Activated naive CD4-positive, alpha-beta T cell treated with anti-CD3 and anti-CD28 coated beads for 36 hours (primary cell): ENCODE results near the gene PTCD2. TPM values are rescaled to one million over a fixed set of nuclear protein-coding genes. Genes with fewer than 3 reads are reported as not detected.

Source experiments
- CTCF ChIA-PET: fragments of 350-600 bp; sonication (Branson Sonifier 250); formaldehyde crosslinking; loops from one replicate; lab custom pipeline; 2021; ENCODE audit warnings: antibody characterized with exemption; lab: Charles Lee
- DNase-seq: peaks from one replicate; pipeline ENCODE4 v3.0.0-alpha.2; 2020
- H3K27ac Mint-ChIP-seq: one replicate; pipeline ENCODE4 v1.8.0; 2021; ENCODE audit warnings: mild to moderate bottlenecking, mixed read lengths
- H3K27me3 Mint-ChIP-seq: one replicate; pipeline ENCODE4 v1.8.0; 2021; ENCODE audit warnings: low read depth, mixed read lengths
- H3K36me3 Mint-ChIP-seq: one replicate; pipeline ENCODE4 v1.8.0; 2021; ENCODE audit warnings: low read depth, mixed read lengths
- H3K4me1 Mint-ChIP-seq: one replicate; pipeline ENCODE4 v1.8.0; 2021; ENCODE audit warnings: low read depth, mixed read lengths
- H3K4me3 Mint-ChIP-seq: one replicate; pipeline ENCODE4 v1.8.0; 2021; ENCODE audit warnings: mild to moderate bottlenecking, moderate library complexity, mixed read lengths
- H3K9me3 Mint-ChIP-seq: one replicate; pipeline ENCODE4 v1.8.0; 2021; ENCODE audit warnings: mixed read lengths
- intact Hi-C: fragments of 100-400 bp; cut with micrococcal nuclease; formaldehyde crosslinking; loops from one replicate; pipeline ENCODE4 v1.15.1; 2023
- total RNA-seq, 2 experiments: library from RNA; stranded (reverse); gene quantifications; one replicate each; pipeline ENCODE4 v1.2.3, GENCODE V29; 2021

The PTCD2 gene
- total RNA-seq, 2 experiments from 2014 or later: 10.1 to 11.6 TPM

DNA sequence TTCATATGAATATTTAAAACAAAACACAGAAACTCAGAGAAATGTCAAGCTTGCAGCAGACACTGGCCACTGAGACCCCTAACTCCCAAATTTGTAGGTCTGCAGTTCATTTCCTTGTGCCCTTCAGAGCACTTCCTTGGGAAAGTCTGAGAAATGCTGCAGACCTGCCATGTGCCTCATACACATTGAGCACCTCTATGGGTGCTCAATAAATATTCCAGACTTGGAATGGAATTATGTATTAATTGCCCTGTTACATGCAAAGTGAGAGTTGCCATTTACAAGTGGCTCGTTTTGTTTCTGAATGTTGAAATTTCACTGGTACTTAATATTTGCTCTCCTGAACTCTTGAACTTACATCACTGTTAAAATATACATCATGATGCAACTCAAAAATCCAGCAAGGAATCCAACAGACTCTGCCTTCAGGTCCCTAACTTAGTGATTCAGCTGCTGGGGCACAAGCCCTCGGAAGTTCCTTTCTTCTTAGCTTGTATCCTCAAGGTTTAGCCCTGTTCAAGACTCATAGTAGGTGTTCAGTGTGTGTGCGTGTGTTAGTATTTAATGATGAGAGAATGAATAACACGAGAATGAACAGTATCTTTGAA is 90.6 kb downstream of the PTCD2 start:
- Mint-ChIP-seq H3K4me3 (no peak overlapping the region), H3K27ac (no peak overlapping the region), H3K27me3 (no peaks in the 10 kb centered on the region), H3K4me1 (no peaks in the 10 kb centered on the region), H3K36me3 (no peaks in the 10 kb centered on the region), H3K9me3 (no peaks in the 10 kb centered on the region)
- DNase-seq: no peak
- intact Hi-C loops: no loop called here
- CTCF ChIA-PET: no interaction called here

DNA sequence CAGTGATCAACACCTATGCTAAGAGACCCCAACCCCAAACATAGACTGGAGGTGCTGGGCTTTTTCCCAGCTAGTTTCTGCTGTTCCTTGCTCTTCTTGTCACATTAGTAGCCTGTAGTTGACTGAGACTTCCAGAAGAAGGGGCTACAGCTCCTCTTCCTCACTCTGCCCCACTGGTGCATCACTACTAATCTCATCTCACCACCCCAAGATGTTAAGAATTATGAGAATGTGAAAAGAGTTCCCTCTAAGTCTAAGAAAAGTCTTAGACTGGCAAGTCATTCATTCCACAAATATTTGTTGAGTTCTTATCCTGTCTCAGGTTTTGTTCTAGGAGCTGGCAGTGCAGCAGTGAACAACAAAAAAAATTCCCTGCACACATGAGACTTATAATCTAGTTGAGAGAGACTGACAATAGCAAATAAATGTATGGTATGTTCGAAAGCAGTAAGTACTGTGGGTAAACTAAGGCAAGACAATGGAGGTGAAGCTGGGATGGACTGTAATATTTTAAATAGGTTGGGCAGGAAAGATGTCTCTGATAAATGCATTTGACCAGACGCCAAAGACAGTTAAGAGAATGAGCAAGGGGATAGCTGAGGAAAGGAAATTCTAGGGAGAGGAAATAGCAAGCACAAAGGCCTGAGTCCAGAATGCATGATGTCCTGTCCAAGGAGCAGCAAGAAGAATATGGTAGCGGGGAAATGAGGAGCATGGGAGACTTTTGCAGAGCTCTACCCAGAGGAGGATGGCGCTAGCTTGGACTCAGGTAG is 92.3 kb downstream of the PTCD2 start:
- intact Hi-C loops: no loop called here
- no peak overlapping the region for H3K27ac Mint-ChIP-seq
- H3K36me3 Mint-ChIP-seq: no peaks in the 10 kb centered on the region
- no peak for DNase-seq
- H3K4me1 Mint-ChIP-seq: no peaks in the 10 kb centered on the region
- H3K9me3 Mint-ChIP-seq: no peaks in the 10 kb centered on the region
- H3K4me3 Mint-ChIP-seq: no peak overlapping the region
- CTCF ChIA-PET: interaction anchor here (0.9 kb wide), 1 partner anchor 20 kb away, joined by 3 read pairs; no protein-coding TSS in a partner anchor
- no peaks in the 10 kb centered on the region for H3K27me3 Mint-ChIP-seq

DNA sequence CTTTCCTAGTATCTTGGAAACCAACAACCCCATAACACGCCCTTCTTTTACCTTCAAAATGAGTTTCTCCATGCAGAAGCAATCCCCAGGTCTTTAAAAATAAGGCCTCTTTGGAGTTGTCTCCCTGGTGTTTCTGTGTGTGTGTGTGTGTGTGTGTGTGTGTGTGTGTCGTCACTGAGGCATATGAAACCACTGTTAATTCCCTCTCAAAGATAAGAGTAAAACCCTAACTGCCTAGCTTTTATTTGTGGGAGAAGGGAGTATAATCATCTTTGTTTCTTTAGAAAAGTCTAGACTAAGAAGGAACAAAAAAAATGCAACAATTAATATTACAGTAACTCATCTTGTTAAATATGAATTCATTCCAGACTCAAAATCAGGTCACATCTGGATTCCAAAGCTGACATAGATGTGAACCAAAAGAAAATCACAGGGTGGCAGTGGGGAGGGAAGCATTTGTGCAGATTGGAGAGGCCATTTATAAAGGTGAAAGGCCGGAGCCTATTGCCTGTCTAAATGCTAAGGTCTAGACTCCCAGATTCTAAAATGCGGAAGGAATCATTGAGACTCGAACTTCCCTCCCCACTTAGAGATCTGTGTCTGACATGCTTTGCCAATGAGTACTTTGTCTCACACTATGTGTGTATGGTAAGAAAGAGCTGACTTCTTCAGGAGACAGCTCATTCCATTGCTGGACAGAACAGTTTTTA is 95.6 kb downstream of the PTCD2 start:
- intact Hi-C loops: no loop called here
- CTCF ChIA-PET: no interaction called here
- H3K9me3 Mint-ChIP-seq: no peaks in the 10 kb centered on the region
- H3K4me3 Mint-ChIP-seq: no peak overlapping the region
- H3K36me3 Mint-ChIP-seq: no peaks in the 10 kb centered on the region
- no peaks in the 10 kb centered on the region for H3K27me3 Mint-ChIP-seq
- no peak overlapping the region for H3K27ac Mint-ChIP-seq
- DNase-seq: no peak
- H3K4me1 Mint-ChIP-seq: no peaks in the 10 kb centered on the region

GRCh38 chr5:72417333-72418062 is 97.3 kb downstream of the PTCD2 start:
- H3K4me3 Mint-ChIP-seq: no peak overlapping the region
- intact Hi-C loops: no loop called here
- no peak overlapping the region for H3K27ac Mint-ChIP-seq
- no peaks in the 10 kb centered on the region for H3K36me3 Mint-ChIP-seq
- H3K4me1 Mint-ChIP-seq: no peaks in the 10 kb centered on the region
- no peaks in the 10 kb centered on the region for H3K27me3 Mint-ChIP-seq
- CTCF ChIA-PET: no interaction called here
- DNase-seq: no peak
- H3K9me3 Mint-ChIP-seq: no peaks in the 10 kb centered on the region

Other genes with a start within 250 kb of the PTCD2 start
- gene MAP1B, start 212.9 kb upstream of the PTCD2 start, total RNA-seq: under 1 TPM; 0.14 to 0.32 TPM
- gene MRPS27, start 133 bp upstream of the PTCD2 start, total RNA-seq: 10 to 100 TPM; 86.0 to 95.8 TPM
- gene ZNF366, start 187.0 kb downstream of the PTCD2 start, total RNA-seq: not detected